BE2C (cell line): Measurements from ENCODE around the gene CDH13.

Source experiments
- DNase-seq: peaks from one replicate; pipeline ENCODE4 v3.0.0-alpha.2; 2020
- H3K27me3 ChIP-seq: fragments of 250-450 bp; sonication (Bioruptor Pico); 2 replicates; pipeline ENCODE4 v1.5.1; 2020; ENCODE audit warnings: mild to moderate bottlenecking
- H3K36me3 ChIP-seq: fragments of 250-450 bp; sonication (Bioruptor Pico); 2 replicates; pipeline ENCODE4 v1.5.1; 2020; ENCODE audit warnings: mild to moderate bottlenecking
- H3K4me1 ChIP-seq: fragments of 250-450 bp; sonication (Bioruptor Pico); 2 replicates; pipeline ENCODE4 v1.5.1; 2020
- H3K4me3 ChIP-seq: 2 replicates; pipeline ENCODE4 v1.5.1; 2011; ENCODE audit warnings: low read depth, low read length
- H3K9me3 ChIP-seq: fragments of 250-450 bp; sonication (Bioruptor Pico); 2 replicates; pipeline ENCODE4 v1.5.1; 2020
- TF ChIP-seq, protein P1 (sequence below): IDR thresholded peaks from 2 replicates; pipeline ENCODE4 v1.5.1; 2012; ENCODE audit warnings: mild to moderate bottlenecking, low read depth, low read length

CDH13 gene

DNA sequence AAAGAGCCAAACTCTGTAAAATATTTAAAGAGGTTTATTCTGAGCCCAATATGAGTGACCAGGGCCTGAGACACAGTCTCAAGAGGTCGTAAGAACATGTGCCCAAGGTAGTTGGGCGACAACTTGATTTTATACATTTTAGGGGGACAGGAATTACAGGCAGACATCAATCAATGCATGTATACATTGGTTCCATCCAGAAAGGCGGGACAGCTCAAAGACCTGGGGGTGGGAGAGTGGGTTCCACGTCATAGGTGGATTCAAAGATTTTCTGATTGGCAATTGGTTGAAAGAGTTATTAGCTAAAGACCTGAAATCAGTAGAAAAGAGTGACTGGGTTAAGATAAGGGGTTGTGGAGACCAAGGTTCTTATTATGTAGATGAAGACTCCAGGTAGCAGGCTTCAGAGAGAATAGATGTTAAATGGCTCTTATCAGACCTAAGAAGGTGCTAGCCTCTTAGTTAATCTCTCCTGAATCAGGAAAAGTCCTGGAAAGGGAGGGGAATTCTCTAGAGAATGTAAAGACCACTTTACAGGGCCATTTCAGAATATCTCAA lies 1213.4 kb downstream of the CDH13 start:
- no peak for DNase-seq
- Histone ChIP-seq H3K27me3 (peaks cover 3% of the 10 kb centered on the region), H3K36me3 (no peaks in the 10 kb centered on the region), H3K4me1 (no peaks in the 10 kb centered on the region), H3K4me3 (no peak overlapping the region), H3K9me3 (no peaks in the 10 kb centered on the region)
- TF ChIP-seq, protein P1, sequence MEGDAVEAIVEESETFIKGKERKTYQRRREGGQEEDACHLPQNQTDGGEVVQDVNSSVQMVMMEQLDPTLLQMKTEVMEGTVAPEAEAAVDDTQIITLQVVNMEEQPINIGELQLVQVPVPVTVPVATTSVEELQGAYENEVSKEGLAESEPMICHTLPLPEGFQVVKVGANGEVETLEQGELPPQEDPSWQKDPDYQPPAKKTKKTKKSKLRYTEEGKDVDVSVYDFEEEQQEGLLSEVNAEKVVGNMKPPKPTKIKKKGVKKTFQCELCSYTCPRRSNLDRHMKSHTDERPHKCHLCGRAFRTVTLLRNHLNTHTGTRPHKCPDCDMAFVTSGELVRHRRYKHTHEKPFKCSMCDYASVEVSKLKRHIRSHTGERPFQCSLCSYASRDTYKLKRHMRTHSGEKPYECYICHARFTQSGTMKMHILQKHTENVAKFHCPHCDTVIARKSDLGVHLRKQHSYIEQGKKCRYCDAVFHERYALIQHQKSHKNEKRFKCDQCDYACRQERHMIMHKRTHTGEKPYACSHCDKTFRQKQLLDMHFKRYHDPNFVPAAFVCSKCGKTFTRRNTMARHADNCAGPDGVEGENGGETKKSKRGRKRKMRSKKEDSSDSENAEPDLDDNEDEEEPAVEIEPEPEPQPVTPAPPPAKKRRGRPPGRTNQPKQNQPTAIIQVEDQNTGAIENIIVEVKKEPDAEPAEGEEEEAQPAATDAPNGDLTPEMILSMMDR = no peak

DNA sequence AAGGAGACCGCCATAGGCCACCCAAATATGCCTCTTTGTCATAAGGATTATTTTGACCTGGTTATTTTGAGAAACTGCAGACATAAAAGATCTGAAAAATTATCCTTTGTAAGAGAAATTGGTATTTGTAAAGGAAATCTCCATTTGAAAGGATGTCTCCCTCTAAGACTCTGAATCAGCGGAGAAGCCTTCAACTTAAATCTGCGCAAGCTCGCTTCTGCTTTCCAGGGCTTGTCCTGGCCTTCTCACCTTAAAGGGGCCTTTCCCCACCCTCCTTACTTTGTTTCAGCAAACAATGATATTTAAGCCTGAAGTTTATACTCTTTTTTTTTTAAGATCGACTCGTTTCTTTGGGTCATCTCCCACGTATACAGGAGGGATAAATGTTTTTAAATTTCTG lies 1215.5 kb downstream of the CDH13 start:
- TF ChIP-seq, protein P1 = no peak
- H3K4me3 ChIP-seq = no peak overlapping the region
- H3K36me3 ChIP-seq = no peaks in the 10 kb centered on the region
- no peaks in the 10 kb centered on the region for H3K9me3 ChIP-seq
- no peaks in the 10 kb centered on the region for H3K4me1 ChIP-seq
- peaks cover 3% of the 10 kb centered on the region for H3K27me3 ChIP-seq
- DNase-seq = no peak

DNA sequence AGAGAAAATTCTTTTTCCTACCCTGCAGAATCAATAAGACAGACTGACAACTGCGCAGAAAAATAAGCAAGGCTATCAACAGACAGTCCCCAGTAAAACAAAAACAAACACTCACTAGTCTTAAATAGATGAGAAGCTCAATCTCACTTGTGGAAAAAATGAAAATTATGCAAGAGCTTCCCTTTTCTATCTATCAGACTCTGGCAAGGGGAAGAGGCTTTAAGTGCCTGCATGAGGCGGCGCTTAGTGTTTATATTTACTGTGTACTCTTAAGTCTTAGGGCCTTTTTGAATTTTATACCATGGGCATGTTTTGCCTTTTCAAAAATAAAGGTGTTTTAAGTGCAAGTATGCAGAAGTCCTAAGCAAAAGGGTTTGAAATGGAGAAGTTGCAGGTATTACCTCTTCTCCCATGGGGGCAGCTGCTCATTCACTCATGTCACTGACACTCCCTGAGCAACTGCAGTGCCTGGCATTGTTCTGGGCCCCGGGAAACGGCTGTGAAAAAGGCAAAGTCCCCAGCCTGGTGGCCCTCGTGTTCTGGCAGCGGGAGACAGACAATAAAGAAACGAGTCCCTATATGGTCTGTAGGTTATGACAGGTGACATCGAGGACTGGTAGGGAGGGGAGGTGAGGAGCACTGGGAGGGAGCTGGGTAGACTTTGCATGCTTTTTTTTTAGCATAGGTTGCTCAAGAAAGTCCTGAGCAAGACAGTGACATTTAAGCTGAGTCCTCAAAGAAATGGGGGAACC lies 1216.2 kb downstream of the CDH13 start:
- DNase-seq = no peak
- Histone ChIP-seq H3K4me3 (no peak overlapping the region), H3K27me3 (peaks cover 3% of the 10 kb centered on the region), H3K36me3 (no peaks in the 10 kb centered on the region), H3K4me1 (no peaks in the 10 kb centered on the region), H3K9me3 (no peaks in the 10 kb centered on the region)
- TF ChIP-seq, protein P1 = no peak

DNA sequence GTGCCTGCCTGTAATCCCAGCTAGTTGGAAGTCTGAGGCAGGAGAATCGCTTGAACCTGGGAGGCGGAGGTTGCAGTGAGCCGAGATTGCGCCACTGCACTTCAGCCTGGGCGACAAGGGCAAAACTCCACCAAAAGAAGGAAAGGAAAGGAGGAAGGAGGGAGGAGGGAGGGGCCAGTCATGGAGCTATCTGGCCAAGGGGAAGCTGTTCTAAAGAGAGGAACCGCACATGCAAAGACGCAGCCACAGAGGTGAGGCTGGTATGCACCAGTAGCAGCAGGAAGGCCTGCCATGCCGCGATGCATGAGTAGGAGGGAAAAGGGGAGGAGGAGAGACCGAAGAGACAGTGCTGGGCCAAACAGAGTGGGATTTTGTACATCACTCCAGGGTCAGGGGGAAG lies 1216.9 kb downstream of the CDH13 start:
- Histone ChIP-seq H3K27me3 (no peaks in the 10 kb centered on the region; the same call in 1 of the 2 replicates), H3K4me1 (no peaks in the 10 kb centered on the region; the same call in 1 of the 2 replicates), H3K36me3 (no peaks in the 10 kb centered on the region), H3K4me3 (no peak overlapping the region), H3K9me3 (no peaks in the 10 kb centered on the region)
- DNase-seq = no peak
- TF ChIP-seq, protein P1 = no peak

DNA sequence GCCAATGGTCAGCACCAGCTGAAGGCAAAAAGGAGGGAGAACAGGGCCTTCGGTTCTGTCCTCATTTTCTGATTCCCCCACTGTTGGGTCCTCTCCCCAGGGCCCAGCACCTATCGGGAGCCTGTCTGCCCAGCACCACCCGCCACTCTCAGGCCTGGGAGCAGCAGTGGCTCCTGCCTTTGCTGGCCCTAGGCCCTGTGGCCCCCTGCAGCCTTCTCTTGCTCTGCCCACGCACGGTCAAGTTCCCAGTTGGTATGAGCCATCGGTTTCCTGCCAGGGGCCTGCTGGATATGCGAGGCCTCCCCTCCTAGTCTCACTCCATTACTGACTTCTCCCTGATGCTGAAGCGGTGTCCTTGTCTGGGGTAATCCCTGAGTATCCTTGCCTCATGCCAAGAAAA lies 1218.5 kb downstream of the CDH13 start:
- TF ChIP-seq, protein P1 = no peak
- Histone ChIP-seq H3K4me3 (no peak overlapping the region), H3K4me1 (no peaks in the 10 kb centered on the region; the same call in 1 of the 2 replicates), H3K9me3 (no peaks in the 10 kb centered on the region), H3K36me3 (no peaks in the 10 kb centered on the region), H3K27me3 (no peaks in the 10 kb centered on the region)
- no peak for DNase-seq
